IPS-NIHi7 (cell line): ENCODE data around the gene CXCL11.
A peak's percentile ranks its signal among the peaks of the same experiment; 100 is the strongest.
"Not testable (repeated sequence)": the region's sequence is repeated elsewhere in the genome, so short reads cannot be mapped to it uniquely, and the experiment has no call there.

ENCODE experiments used
- DNase-seq: peaks from one replicate; pipeline ENCODE4 v3.0.0; 2012; ENCODE audit warnings: mixed read lengths; ENCODE audit errors: extremely low spot score

The CXCL11 gene

GRCh38 chr4:76042241-76042998 is 6.5 kb upstream of the CXCL11 start:
- not testable (repeated sequence) for DNase-seq

- DNase-seq: no peak
Observed at GRCh38 chr4:76036855-76037254, 985 bp upstream of the CXCL11 start.

GRCh38 chr4:76035141-76035540 is 729 bp downstream of the CXCL11 start:
- DNase-seq: no peak

GRCh38 chr4:76029300-76029699 is 6.6 kb downstream of the CXCL11 start:
- DNase-seq: no peak

GRCh38 chr4:76028350-76028765 is 7.5 kb downstream of the CXCL11 start:
- no peak for DNase-seq

GRCh38 chr4:76024065-76024464 is 11.8 kb downstream of the CXCL11 start:
- no peak for DNase-seq

GRCh38 chr4:76023389-76023788 is 12.5 kb downstream of the CXCL11 start, which contains the start of gene CXCL10:
Gene CXCL10 (minus strand): TSS chr4:76023497. CDS start chr4:76023431, 66 bp downstream.
- no peak for DNase-seq

GRCh38 chr4:76022677-76023076 is 13.2 kb downstream of the CXCL11 start:
- no peak for DNase-seq

GRCh38 chr4:76022031-76022430 is 13.8 kb downstream of the CXCL11 start:
- DNase-seq: no peak

GRCh38 chr4:76017056-76017686 is 18.7 kb downstream of the CXCL11 start:
- no peak for DNase-seq

- no peak for DNase-seq
Observed at GRCh38 chr4:76016393-76016792, 19.5 kb downstream of the CXCL11 start.

GRCh38 chr4:76013540-76013939 is 22.3 kb downstream of the CXCL11 start:
- no peak for DNase-seq

- no peak for DNase-seq
Observed at GRCh38 chr4:76012388-76012801, 23.5 kb downstream of the CXCL11 start.

- peak; percentile 32 for DNase-seq
Observed at GRCh38 chr4:76011700-76012387, 24.0 kb downstream of the CXCL11 start.

- no peak for DNase-seq
Observed at GRCh38 chr4:76011018-76011670, 24.7 kb downstream of the CXCL11 start.

- DNase-seq: no peak
Observed at GRCh38 chr4:76010576-76010975, 25.3 kb downstream of the CXCL11 start.

- DNase-seq: no peak
Observed at GRCh38 chr4:76009311-76009710, 26.6 kb downstream of the CXCL11 start.

GRCh38 chr4:76007089-76007862 is 28.6 kb downstream of the CXCL11 start, which contains the start of gene CXCL9:
Gene CXCL9 (minus strand): TSS chr4:76007509. CDS start chr4:76007449, 60 bp downstream.
- DNase-seq: no peak

GRCh38 chr4:76003620-76004019 is 32.2 kb downstream of the CXCL11 start:
- DNase-seq: no peak

GRCh38 chr4:76003035-76003434 is 32.8 kb downstream of the CXCL11 start:
- no peak for DNase-seq

- no peak for DNase-seq
Observed at GRCh38 chr4:76002176-76002575, 33.7 kb downstream of the CXCL11 start.
